ENCODE data around the gene ATP6V1B1. TPM values are rescaled to one million over a fixed set of nuclear protein-coding genes. Genes with fewer than 3 reads are reported as not detected.

The ATP6V1B1 gene
- total and polyA plus RNA-seq, 10 of the 15 experiments (the other 5 are each of a cell fraction or from before 2014, with no cell fraction given) = not detected

DNA sequence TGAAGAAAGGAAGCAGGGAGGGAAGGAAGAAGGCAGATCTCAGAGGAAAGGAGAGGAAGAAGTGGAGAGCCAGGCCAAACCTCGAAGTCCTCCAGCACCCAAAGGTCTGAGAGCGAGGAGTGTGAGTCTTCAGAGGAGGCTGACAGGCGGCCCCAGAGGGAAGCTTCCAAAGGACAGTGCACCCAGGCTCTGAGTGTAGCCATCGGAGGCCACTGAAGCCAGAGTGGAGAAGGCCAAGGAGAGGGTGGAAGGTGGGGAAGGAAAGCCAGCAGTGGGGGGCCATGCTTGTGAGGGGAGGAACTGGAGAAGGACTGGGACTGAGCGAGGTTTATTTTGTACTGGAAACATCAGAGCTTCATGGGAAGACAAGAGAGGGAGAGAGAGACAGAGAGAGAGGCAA, 6.0 kb downstream of the ATP6V1B1 start:
- Histone ChIP-seq H2AFZ (ENCODE audit: control insufficient read depth, low read depth, low read length) (no peak overlapping the region), H3K36me3 (ENCODE audit: control insufficient read depth in 2 of 2, insufficient read depth in 2 of 2, low read length in 1 of 2) (no peaks in the 10 kb centered on the region), H3K27me3 (replicated peaks in 1 of 2; ENCODE audit: control insufficient read depth in 2 of 2, insufficient read depth in 2 of 2, low read length in 1 of 2) (peaks cover 0 to 2% of the 10 kb centered on the region in 2 experiments; a peak in 2 of 4 replicates), H3K9me3 (replicated peaks; ENCODE audit: control insufficient read depth, insufficient read depth, low read length) (no peaks in the 10 kb centered on the region), H3K27ac (ENCODE audit: control insufficient read depth, insufficient read depth) (no peak overlapping the region), H3K4me2 (ENCODE audit: control insufficient read depth, insufficient read depth) (no peak overlapping the region), H3K4me3 (no peak overlapping the region), H3K4me1 (ENCODE audit: control insufficient read depth, insufficient read depth, low read length) (no peaks in the 10 kb centered on the region), H3K79me2 (ENCODE audit: control insufficient read depth, insufficient read depth, low read length) (no peaks in the 10 kb centered on the region), H3K9ac (ENCODE audit: control insufficient read depth, insufficient read depth, low read length) (no peak overlapping the region), H4K20me1 (ENCODE audit: control insufficient read depth, insufficient read depth) (no peaks in the 10 kb centered on the region)
- TF ChIP-seq FOS (IDR thresholded peaks at IDR 0.05; ENCODE audit: borderline replicate concordance, extremely low read depth, insufficient read length) (no peak), SPI1 (IDR thresholded peaks at IDR 0.05; ENCODE audit: borderline replicate concordance, insufficient read depth, low read depth, low read length) (no peak), ESRRA (IDR thresholded peaks at IDR 0.05; ENCODE audit: low read length) (no peak), ZZZ3 (IDR thresholded peaks at IDR 0.05; ENCODE audit: control insufficient read depth, insufficient read length, low read depth) (no peak), MEF2B (IDR thresholded peaks at IDR 0.05; ENCODE audit: partially characterized antibody, poor library complexity, severe bottlenecking) (no peak), YY1 (IDR thresholded peaks at IDR 0.05; ENCODE audit: low read depth, low read length) (no peak), TCF3 (IDR thresholded peaks at IDR 0.05; ENCODE audit: borderline replicate concordance, insufficient read depth, low read depth, low read length) (no peak), EP300 (IDR thresholded peaks at IDR 0.05; ENCODE audit: borderline replicate concordance in 1 of 2, control insufficient read depth in 1 of 2, low read depth in 2 of 2, low read length in 2 of 2) (no peak), NR2C1 (IDR thresholded peaks at IDR 0.05) (no peak), SRF (IDR thresholded peaks at IDR 0.05; ENCODE audit: low read depth in 2 of 2, low read length in 2 of 2) (no peak), CHD2 (IDR thresholded peaks at IDR 0.05; ENCODE audit: borderline replicate concordance, low read depth, low read length) (no peak), BCL11A (IDR thresholded peaks at IDR 0.05; ENCODE audit: low read depth, low read length) (no peak), ZNF217 (IDR thresholded peaks at IDR 0.05) (no peak), MYC (IDR thresholded peaks at IDR 0.05; ENCODE audit: insufficient read depth, insufficient read length, insufficient replicate concordance, low read length, severe bottlenecking) (no peak), CREM (IDR thresholded peaks at IDR 0.05; ENCODE audit: low read depth) (no peak), RAD51 (IDR thresholded peaks at IDR 0.05) (no peak), JUNB (IDR thresholded peaks at IDR 0.05) (no peak)
- TF ChIP-seq, protein P1, sequence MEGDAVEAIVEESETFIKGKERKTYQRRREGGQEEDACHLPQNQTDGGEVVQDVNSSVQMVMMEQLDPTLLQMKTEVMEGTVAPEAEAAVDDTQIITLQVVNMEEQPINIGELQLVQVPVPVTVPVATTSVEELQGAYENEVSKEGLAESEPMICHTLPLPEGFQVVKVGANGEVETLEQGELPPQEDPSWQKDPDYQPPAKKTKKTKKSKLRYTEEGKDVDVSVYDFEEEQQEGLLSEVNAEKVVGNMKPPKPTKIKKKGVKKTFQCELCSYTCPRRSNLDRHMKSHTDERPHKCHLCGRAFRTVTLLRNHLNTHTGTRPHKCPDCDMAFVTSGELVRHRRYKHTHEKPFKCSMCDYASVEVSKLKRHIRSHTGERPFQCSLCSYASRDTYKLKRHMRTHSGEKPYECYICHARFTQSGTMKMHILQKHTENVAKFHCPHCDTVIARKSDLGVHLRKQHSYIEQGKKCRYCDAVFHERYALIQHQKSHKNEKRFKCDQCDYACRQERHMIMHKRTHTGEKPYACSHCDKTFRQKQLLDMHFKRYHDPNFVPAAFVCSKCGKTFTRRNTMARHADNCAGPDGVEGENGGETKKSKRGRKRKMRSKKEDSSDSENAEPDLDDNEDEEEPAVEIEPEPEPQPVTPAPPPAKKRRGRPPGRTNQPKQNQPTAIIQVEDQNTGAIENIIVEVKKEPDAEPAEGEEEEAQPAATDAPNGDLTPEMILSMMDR (IDR thresholded peaks at IDR 0.05 in 2 of 3, conservative IDR thresholded peaks at IDR 0.05 in 1 of 3; ENCODE audit: control insufficient read depth in 2 of 3, extremely low read depth in 1 of 3, insufficient read depth in 1 of 3, low read depth in 3 of 3, low read length in 3 of 3) = no peak
- TF ChIP-seq, protein P2, sequence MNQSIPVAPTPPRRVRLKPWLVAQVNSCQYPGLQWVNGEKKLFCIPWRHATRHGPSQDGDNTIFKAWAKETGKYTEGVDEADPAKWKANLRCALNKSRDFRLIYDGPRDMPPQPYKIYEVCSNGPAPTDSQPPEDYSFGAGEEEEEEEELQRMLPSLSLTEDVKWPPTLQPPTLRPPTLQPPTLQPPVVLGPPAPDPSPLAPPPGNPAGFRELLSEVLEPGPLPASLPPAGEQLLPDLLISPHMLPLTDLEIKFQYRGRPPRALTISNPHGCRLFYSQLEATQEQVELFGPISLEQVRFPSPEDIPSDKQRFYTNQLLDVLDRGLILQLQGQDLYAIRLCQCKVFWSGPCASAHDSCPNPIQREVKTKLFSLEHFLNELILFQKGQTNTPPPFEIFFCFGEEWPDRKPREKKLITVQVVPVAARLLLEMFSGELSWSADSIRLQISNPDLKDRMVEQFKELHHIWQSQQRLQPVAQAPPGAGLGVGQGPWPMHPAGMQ (IDR thresholded peaks at IDR 0.05; ENCODE audit: borderline replicate concordance) = no peak
- no peak for DNase-seq (ENCODE audit: low read depth, low spot score)
- ATAC-seq = no peak
- SMC1A ChIA-PET (ENCODE audit: uncharacterized antibody, unreplicated experiment) = no interaction called here
- WGBS (ENCODE audit: insufficient coverage, insufficient replicate concordance, low lambda C conversion rate, missing lambda C conversion rate) = 11% methylated on average over 5 of the region's 5 CpGs
- in situ Hi-C loops (cut with MboI) = loop anchor here (10.0 kb wide), 1 partner anchor 637 kb away; the partner anchor contains the start of gene FAM136A
- no peak for FAIRE-seq
- POLR2A ChIA-PET = interaction anchor here (0.6 kb wide), 1 partner anchor 79 kb away, joined by 3 read pairs; no protein-coding TSS in a partner anchor
- RAD21 ChIA-PET (ENCODE audit: unreplicated experiment) = no interaction called here
- CTCF ChIA-PET = interaction anchor here (1.1 to 1.2 kb wide), 2 partner anchors 8 to 20 kb away, joined by 3 read pairs; no protein-coding TSS in a partner anchor
- intact Hi-C loops (cut with micrococcal nuclease; ENCODE audit: unreplicated experiment) = loop anchor here (10.0 kb wide), 1 partner anchor 637 kb away; the partner anchor contains the start of gene FAM136A
- BruUV-seq (replicated peaks) = no TSS peak

All from GM12878 (cell line).